ENCODE measurements around the gene C3orf18. TPM values are rescaled to one million over a fixed set of nuclear protein-coding genes. Genes with fewer than 3 reads are reported as not detected.
A peak's percentile ranks its signal among the peaks of the same experiment; 100 is the strongest.

The C3orf18 gene
- total and polyA plus RNA-seq, 3 experiments from 2014 or later, result 11.5 to 15.8 (median 13.0) TPM

DNA sequence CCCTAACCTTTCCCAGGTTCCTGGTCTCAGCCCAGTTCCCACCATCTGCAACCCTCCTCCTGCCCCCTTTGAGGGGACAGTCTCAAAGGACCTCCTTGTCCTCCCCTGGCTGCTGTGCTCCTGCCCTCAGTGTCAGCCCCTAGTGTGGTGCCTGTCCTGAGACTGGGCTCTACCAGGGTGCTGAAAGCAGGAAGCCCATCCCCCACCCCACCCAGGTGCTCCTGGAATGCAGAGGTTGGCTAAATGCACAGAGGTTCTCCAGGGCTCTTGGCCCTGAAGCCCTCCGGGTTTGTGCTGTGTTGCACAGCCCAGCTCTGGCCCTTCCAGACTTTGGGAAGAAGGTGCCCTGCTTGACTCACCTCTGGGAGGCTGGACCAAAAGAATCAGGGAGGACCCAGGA, 21.8 kb downstream of the C3orf18 start:
- Mint-ChIP-seq H3K4me3 (no peak overlapping the region), H3K9me3 (no peaks in the 10 kb centered on the region), H3K27me3 (peaks cover 4 to 7% of the 10 kb centered on the region in 2 donors), H3K27ac (no peak overlapping the region), H3K36me3 (no peaks in the 10 kb centered on the region), H3K4me1 (peaks cover 0 to 2% (median 0%) of the 10 kb centered on the region in 3 donors)
- no peak overlapping the region for H3K4me3 ChIP-seq (ENCODE audit: low read length)
- no peaks in the 10 kb centered on the region for H3K36me3 ChIP-seq (ENCODE audit: insufficient read depth, low read length)
- H3K27me3 ChIP-seq (ENCODE audit: insufficient read depth, low read length, poor library complexity, severe bottlenecking), result no peaks in the 10 kb centered on the region
- CTCF ChIA-PET, result no interaction called here
- no peak overlapping the region for H3K27ac ChIP-seq (ENCODE audit: low read depth, low read length)
- POLR2A ChIA-PET, result interaction anchor here (0.7 kb wide), 1 partner anchor 160 kb away, joined by 5 read pairs; no protein-coding TSS in a partner anchor
- H3K9me3 ChIP-seq (ENCODE audit: low read length), result no peaks in the 10 kb centered on the region
- no peak for DNase-seq
- no peaks in the 10 kb centered on the region for H3K4me1 ChIP-seq (ENCODE audit: insufficient read depth, low read length)

DNA sequence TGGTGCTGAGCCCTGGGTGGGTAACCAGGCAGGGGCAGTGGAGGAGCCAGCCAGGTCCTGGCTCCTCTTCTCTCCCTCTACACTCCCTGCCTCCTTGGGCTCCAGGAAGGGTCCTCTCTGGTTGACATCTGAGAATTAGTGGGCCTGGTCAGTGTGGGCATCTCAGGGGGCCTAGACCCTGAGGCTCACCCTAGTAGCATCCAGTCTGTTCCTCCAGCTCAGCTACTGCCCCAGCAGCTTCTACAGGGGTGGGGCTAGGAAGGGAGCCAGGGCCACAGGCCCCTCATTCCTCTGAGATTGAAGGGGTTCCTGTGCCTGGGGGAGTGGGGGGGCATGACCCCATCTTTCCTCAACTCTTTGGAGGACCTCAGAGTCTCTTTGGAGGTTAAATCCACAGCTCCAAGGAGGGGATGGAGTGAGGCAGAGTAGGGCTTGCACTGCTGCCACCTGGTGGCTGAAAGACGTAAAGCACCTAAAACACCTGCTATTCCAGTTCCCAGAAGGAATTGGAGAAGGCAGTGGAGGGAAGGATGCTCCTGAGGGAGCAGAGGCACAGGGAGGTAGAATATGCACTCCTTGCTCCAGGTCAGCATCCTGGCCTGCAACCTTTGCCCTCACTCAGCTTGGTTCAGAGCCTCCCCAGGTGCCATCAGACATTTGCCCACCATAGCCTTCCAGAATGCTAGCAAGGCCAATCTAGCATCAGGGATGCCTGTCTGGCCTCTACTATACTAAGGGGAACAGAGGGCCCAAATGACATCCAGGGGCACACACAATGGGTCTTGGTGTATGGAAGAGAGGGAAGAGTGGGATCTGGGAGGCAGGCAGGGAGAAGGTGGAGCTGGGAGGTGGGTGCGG, 25.1 kb downstream of the C3orf18 start:
- POLR2A ChIA-PET, result interaction anchor here (1.2 kb wide), 1 partner anchor 195 kb away, joined by 10 read pairs; no protein-coding TSS in a partner anchor

DNA sequence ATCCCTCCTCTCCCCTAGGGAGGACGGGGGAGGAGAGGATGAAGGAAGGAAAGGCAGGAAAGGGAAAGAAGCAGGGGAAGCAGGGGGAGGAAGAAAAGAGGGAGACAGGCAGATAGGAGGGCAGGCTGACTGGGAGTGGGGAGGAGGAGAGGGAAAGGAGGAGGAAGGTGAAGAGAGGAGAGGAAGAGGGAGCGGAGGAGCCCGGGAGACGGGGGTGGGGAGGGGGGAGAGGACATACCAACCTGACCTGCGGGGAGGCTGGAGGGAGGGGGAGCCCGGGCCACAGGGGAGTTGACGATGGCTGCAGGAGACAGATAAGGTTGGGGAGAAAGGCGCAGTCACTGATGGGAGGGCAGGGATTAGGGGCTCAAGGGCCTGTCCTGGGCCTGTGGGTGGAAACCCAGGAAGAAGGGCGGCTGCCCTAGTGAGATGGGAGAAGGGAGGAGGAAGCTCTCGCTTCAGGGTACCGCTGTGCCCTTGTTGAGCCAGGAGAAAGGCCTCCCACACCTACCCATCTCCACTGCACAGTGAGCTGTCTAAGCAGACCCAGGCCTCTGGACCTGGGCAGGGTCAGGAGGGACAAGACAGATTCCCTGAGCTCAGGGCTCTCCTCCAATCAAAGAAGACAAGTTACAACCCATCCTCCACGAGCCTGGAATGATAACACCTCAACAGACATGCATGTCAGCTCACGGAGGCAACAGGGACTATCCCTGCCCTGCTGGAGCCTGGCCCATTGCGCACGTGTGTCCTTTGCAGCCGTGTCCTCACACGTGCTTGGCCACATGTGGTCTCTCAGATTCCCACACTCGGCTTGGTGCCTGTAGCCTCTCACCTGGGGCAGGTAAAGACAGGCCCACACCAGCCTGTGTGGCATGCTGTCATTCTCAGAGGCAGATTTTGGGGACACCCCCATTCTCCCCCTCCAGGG, 27.9 kb downstream of the C3orf18 start:
- DNase-seq, result no peak
- Mint-ChIP-seq H3K27me3 (peaks cover 8 to 37% of the 10 kb centered on the region in 2 donors), H3K27ac (peak overlapping the region in 1 of 8 donors; percentile 17), H3K4me3 (no peak overlapping the region), H3K4me1 (no peaks in the 10 kb centered on the region), H3K9me3 (no peaks in the 10 kb centered on the region), H3K36me3 (no peaks in the 10 kb centered on the region)
- no peaks in the 10 kb centered on the region for H3K4me1 ChIP-seq (ENCODE audit: insufficient read depth, low read length)
- no peak overlapping the region for H3K27ac ChIP-seq (ENCODE audit: low read depth, low read length)
- ChIA-PET POLR2A (no interaction called here), CTCF (interaction anchor here (0.7 to 1.4 kb wide), 2 partner anchors 12 to 16 kb away, joined by 3 to 7 read pairs; no protein-coding TSS in a partner anchor)
- no peaks in the 10 kb centered on the region for H3K9me3 ChIP-seq (ENCODE audit: low read length)
- no peaks in the 10 kb centered on the region for H3K36me3 ChIP-seq (ENCODE audit: insufficient read depth, low read length)
- H3K4me3 ChIP-seq (ENCODE audit: low read length), result no peak overlapping the region
- no peaks in the 10 kb centered on the region for H3K27me3 ChIP-seq (ENCODE audit: insufficient read depth, low read length, poor library complexity, severe bottlenecking)

More for the DNA sequence above, 25.1 kb downstream of the C3orf18 start:
- DNase-seq, result peak; percentile 50 to 68 (median 53)
- Mint-ChIP-seq H3K27ac (no peak overlapping the region), H3K36me3 (no peaks in the 10 kb centered on the region), H3K4me1 (peaks cover 0 to 2% (median 0%) of the 10 kb centered on the region in 3 donors), H3K27me3 (peaks cover 8 to 19% of the 10 kb centered on the region in 2 donors), H3K9me3 (no peaks in the 10 kb centered on the region), H3K4me3 (no peak overlapping the region)
- CTCF ChIA-PET, result interaction anchor here (0.6 to 4.5 kb wide), 42 partner anchors 8 to 208 kb away, joined by 3 to 51 read pairs (median 4); partner anchors contain the start of genes C3orf18, CISH, CYB561D2 and HEMK1
- Histone ChIP-seq H3K36me3 (ENCODE audit: insufficient read depth, low read length) (no peaks in the 10 kb centered on the region), H3K27me3 (ENCODE audit: insufficient read depth, low read length, poor library complexity, severe bottlenecking) (no peaks in the 10 kb centered on the region), H3K4me1 (ENCODE audit: insufficient read depth, low read length) (no peaks in the 10 kb centered on the region), H3K9me3 (ENCODE audit: low read length) (no peaks in the 10 kb centered on the region), H3K27ac (ENCODE audit: low read depth, low read length) (no peak overlapping the region), H3K4me3 (ENCODE audit: low read length) (no peak overlapping the region)

DNA sequence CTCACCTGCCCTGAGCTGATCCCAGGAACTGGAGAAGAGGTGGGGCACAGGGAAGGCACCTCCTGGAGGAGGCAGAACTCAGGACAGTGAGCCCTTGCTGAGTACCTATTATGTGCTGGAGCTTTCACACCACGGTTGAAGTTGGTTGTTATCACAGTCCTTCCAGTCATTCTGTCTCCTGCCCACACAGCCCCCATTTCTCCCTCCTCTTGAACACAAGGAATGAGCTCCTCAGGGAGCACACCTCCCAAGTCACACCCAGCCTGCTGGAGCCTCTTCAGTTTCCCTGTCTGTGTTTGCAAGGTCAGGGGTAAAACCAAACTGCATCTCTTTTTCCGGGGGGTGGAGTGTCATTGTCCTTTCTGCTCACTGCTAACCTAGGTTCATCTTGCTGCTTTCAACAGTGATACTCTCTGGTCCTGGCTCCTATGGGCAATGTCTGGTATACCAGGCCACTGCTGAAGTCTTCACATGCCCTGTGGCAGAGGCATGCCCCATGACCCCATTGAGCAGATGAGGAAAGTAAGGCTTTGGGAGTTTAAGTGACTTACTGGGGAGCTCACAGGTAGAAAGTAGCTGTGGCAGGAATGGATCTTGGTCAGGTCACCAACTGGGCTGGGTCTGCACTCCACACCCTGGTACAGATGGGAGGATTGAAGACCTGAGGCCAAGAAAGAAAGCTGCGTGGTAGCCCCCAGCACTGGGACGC, 30.0 kb downstream of the C3orf18 start:
- H3K36me3 Mint-ChIP-seq, result no peaks in the 10 kb centered on the region
- no peak overlapping the region for H3K4me3 ChIP-seq (ENCODE audit: low read length)
- no peak overlapping the region for H3K27ac ChIP-seq (ENCODE audit: low read depth, low read length)
- H3K27me3 ChIP-seq (ENCODE audit: insufficient read depth, low read length, poor library complexity, severe bottlenecking), result no peaks in the 10 kb centered on the region
- ChIA-PET CTCF (interaction anchor here (1.1 to 1.2 kb wide), 2 partner anchors 101 to 191 kb away, joined by 3 to 4 read pairs; no protein-coding TSS in a partner anchor), POLR2A (no interaction called here)
- H3K4me1 Mint-ChIP-seq, result no peaks in the 10 kb centered on the region
- no peaks in the 10 kb centered on the region for H3K9me3 Mint-ChIP-seq
- peaks cover 6 to 37% of the 10 kb centered on the region in 2 donors for H3K27me3 Mint-ChIP-seq
- no peaks in the 10 kb centered on the region for H3K4me1 ChIP-seq (ENCODE audit: insufficient read depth, low read length)
- no peak overlapping the region for H3K27ac Mint-ChIP-seq
- H3K9me3 ChIP-seq (ENCODE audit: low read length), result no peaks in the 10 kb centered on the region
- no peak overlapping the region for H3K4me3 Mint-ChIP-seq
- DNase-seq, result no peak
- H3K36me3 ChIP-seq (ENCODE audit: insufficient read depth, low read length), result no peaks in the 10 kb centered on the region

DNA sequence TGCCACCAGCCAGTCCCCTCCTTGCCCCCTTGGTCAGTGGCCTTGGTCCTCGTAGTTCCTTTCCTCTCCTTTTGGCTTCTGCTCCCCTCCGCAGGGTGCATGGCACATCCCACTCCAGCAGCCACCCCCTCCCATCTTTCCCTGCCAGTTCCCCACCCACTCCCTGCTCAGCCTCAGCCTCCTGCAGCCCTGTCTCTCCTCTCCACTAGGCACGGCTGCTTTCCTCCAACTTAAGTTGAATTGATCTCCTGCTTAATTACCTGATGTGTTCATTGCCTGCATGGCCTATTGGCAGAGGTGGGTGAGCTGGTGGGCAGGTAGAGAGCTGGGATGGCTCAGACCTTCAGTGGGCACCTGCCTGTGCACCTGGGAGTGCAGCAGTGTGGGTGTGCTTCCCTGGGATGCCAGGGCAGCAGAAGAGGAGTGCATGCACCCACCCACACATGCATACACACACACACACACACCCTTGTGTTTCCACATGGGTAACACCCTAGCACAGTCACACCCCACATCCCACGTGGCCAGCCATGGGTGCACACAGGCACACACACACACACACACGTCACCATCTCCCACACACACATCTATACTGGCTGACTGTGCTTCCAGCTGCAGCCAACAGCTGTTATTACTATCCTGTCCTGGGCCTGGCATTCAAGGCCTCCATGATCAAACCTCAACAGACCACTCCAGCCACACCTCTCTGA, 30.9 kb downstream of the C3orf18 start:
- Histone ChIP-seq H3K9me3 (ENCODE audit: low read length) (no peaks in the 10 kb centered on the region), H3K27ac (ENCODE audit: low read depth, low read length) (no peak overlapping the region), H3K36me3 (ENCODE audit: insufficient read depth, low read length) (no peaks in the 10 kb centered on the region), H3K4me1 (ENCODE audit: insufficient read depth, low read length) (no peaks in the 10 kb centered on the region), H3K27me3 (ENCODE audit: insufficient read depth, low read length, poor library complexity, severe bottlenecking) (no peaks in the 10 kb centered on the region), H3K4me3 (ENCODE audit: low read length) (no peak overlapping the region)
- POLR2A ChIA-PET, result no interaction called here
- H3K9me3 Mint-ChIP-seq, result no peaks in the 10 kb centered on the region
- no peaks in the 10 kb centered on the region for H3K36me3 Mint-ChIP-seq
- H3K4me3 Mint-ChIP-seq, result no peak overlapping the region
- peaks cover 4 to 39% of the 10 kb centered on the region in 2 donors for H3K27me3 Mint-ChIP-seq
- no peak for DNase-seq
- H3K4me1 Mint-ChIP-seq, result no peaks in the 10 kb centered on the region
- CTCF ChIA-PET, result interaction anchor here (1.1 to 1.3 kb wide), 2 partner anchors 13 to 100 kb away, joined by 3 read pairs; no protein-coding TSS in a partner anchor
- H3K27ac Mint-ChIP-seq, result no peak overlapping the region

DNA sequence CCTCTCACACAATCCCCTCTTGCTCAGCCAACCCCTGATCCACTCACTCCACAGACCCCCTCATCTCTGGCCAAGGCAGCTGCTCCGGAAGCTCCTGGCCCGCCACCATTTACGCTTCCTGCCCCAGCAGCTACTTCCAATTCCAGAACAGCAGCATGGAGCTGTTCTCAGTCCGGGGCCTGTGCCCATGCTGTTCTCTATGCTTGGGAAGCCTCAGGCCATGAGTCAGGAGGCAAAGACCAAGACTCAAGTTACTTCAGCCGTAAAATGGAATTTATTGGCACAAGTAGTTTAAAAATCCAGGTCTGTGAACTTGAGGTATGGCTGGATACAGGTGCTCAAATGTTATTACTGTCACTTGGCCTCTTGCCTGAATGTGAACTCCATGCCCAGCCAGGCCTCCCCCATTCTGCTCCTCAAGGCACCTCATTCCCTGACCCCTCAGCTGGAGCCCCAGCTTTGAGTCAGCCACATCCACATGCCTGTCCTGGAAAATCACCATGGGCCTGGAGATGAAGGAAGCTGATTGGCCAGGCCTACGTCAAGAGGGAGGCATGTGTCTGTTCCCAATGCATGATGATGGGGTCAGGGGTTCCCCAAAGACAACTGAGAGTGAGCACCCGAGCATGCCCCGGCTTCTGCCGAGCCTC, 32.7 kb downstream of the C3orf18 start:
- Mint-ChIP-seq H3K9me3 (no peaks in the 10 kb centered on the region), H3K36me3 (no peaks in the 10 kb centered on the region)

More for the DNA sequence above, 32.7 kb downstream of the C3orf18 start:
- Histone ChIP-seq H3K27me3 (ENCODE audit: insufficient read depth, low read length, poor library complexity, severe bottlenecking) (no peaks in the 10 kb centered on the region), H3K4me3 (ENCODE audit: low read length) (no peak overlapping the region), H3K36me3 (ENCODE audit: insufficient read depth, low read length) (no peaks in the 10 kb centered on the region), H3K27ac (ENCODE audit: low read depth, low read length) (no peak overlapping the region), H3K4me1 (ENCODE audit: insufficient read depth, low read length) (no peaks in the 10 kb centered on the region), H3K9me3 (ENCODE audit: low read length) (no peaks in the 10 kb centered on the region)
- no peak for DNase-seq
- Mint-ChIP-seq H3K4me3 (no peak overlapping the region), H3K4me1 (no peaks in the 10 kb centered on the region), H3K27ac (no peak overlapping the region), H3K27me3 (peaks cover 5 to 41% of the 10 kb centered on the region in 2 donors)
- ChIA-PET CTCF (interaction anchor here (0.9 kb wide), 1 partner anchor 8 kb away, joined by 4 read pairs; no protein-coding TSS in a partner anchor), POLR2A (no interaction called here)

All from CD8-positive, alpha-beta memory T cell (primary cell).